HG03280 (cell line): ENCODE results near the gene GH1.
"Not testable (repeated sequence)": the region's sequence is repeated elsewhere in the genome, so short reads cannot be mapped to it uniquely, and the experiment has no call there.

Experiments used
- ATAC-seq: cut with Tn5 transposase; IDR thresholded peaks from one replicate; pipeline ENCODE4 v1.9.1; 2021; ENCODE audit warnings: mild to moderate bottlenecking, moderate library complexity; ENCODE audit not compliant: unreplicated experiment

The GH1 gene

DNA sequence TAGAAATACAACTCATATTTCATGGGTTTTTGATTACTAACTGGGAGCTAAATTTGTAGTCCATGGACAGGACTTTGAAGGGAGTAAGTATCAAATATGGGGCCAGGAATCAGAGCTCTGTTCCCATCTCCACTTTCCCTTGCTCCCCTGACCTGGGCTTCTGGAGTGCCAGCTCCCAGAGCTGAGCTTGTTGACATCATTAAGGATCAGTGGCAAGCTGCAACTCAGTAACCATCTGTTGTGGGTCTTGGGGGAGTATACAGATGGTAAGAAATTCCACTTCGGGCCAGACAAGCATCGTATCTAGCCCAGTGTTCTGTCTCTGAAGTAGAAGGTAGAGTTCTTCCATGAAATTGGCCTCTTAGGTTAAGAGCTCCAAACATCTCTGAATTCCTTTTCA, 16.7 kb downstream of the GH1 start:
- not testable (repeated sequence) for ATAC-seq

DNA sequence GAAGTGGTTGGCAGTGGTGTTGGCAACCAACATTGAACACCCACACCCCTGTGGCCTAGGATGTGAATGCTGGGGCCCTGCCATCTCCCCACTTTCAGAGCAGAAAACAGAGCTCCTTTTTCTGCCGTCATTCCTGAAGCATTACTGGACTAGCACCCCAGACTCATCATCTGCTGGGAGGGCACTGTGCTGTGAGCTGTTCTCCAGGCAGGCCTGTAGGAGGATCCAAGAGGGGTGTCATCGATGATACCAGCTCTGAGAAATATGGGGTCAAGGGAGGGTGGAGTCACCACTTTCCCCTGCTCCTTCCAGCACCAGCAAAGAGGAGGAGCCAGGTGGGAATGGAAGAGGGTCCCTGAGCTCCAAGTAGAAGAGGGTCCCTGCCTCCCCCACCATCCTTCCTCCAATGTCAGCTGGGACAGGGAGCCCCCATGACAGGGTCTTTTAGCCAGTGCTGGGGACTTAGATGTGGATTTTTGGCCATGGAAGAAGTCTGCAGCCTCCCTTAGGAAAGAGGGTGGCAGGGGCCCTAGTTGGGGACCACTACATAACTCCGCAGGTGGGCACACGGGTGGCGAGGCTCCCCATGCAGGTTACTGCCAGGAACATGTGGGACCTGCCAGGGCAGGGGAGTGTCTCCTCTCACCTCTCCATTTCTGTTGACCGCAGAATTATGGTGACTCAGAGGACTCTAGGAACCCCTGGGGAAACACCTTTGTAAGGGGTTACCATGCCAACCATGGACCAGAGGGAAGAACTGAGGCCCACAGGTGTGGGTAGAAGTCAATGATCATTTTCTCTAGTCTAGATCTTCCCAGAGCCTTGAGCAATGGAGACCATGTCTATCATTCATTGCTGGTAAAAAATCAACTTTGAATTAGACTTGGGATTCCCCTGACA, 19.5 kb downstream of the GH1 start:
- ATAC-seq = not testable (repeated sequence)

DNA sequence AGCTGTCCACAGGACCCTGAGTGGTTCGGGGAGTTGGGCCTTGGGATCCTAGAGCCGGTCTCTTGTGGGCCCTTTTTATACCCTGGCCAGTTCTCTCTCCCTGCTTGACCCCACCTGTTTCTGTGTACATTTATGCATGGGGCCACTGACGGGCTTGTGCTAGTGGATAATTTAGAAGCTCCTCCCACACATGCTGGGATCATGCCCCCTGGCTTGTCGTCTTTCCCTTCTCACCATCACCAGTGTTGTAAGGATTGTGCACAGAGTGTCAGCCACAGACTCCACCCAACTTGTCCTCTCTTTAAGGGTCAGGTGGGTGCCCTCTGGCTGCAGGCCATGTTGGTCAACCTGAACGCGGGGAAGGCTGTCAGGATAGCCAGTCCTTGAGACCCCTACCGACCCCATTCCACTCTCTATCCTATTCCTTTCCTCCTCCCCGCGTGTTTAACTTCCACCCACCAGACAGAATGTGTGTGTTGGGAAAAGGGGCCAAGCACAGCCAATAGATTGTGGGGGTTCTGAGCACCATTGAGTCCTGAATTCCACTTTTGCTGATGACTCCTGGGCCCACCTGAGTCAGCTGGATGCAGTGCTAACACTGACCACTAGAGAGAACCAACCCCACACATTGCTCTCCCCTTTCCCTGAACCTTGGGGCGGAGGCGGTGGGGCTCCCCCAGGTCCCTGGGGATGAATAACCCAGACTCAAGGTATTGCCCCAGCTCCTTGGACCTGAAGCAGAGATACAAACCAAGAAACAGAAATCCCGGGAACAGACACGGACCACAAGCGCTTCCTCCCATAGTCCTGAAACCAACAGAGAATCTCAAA, 21.9 kb downstream of the GH1 start, which contains the start of gene CSH1:
Gene CSH1 (minus strand): TSS at position 51 of the 831 bp plus-strand sequence. CDS start 63 bp downstream, outside the sequence.
- ATAC-seq = not testable (repeated sequence)

DNA sequence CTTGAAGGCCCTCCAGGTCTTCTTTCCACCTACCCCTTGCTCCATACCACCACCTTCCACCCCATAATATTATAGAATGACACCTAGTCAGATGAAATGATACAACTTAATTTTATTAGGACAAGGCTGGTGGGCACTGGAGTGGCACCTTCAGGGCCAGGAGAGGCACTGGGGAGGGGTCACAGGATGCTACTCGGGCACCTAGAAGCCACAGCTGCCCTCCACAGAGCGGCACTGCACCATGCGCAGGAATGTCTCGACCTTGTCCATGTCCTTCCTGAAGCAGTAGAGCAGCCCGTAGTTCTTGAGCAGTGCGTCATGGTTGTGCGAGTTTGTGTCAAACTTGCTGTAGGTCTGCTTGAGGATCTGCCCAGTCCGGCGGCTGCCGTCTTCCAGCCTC, 23.8 kb downstream of the GH1 start:
- ATAC-seq = not testable (repeated sequence)

DNA sequence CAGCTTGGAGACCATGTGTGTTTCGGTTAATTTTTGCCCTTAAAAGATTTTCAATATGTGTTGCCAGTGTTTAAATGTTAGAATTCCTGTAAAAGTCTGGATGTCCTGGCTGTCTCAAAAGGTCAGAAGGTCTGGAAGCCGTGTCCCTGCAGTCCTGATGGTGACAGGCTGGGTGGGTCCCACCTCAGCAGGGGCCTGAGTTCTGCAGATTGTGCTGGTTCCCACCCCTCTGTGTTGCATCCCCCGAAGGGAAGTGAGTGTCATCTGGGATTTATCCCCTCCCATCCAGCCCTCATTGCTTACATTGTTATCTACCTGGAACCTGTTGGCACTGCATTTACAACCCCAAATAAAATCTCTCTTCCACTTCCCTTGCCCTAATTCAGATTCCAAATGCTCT, 24.6 kb downstream of the GH1 start:
- not testable (repeated sequence) for ATAC-seq

DNA sequence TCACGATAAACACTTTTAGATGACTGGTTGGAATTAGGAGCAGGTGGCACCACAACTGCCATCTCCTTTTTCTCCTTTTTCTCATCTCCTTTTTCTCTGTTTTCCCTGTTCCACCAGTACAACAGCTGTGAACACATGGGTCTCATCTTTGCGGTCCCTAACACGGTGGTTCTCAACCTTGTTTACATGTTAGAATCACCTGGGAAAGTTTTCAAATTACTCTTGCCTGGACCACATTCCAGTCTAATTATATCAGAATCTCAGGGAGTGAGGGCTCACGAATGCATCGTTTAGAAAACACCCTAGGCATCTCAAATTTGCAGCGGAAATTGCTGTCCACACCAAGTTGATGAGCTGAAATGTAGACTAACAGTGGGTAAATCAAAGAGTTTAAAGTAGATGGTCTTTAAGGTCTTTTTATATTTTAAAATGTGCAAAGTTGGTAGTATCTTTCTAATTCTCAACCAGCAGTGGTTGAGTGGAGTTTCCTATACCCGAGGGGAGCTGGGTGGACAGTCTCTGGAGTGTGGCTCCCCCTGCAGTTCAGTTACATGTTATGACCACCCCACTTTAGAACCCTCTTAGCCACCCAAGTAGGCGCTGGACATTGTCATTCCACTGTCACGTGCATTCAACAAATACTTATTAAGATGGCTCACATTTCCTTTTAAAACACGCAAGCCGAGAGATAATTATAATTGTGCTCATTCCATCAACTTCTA, 26.2 kb downstream of the GH1 start:
- ATAC-seq = not testable (repeated sequence)

DNA sequence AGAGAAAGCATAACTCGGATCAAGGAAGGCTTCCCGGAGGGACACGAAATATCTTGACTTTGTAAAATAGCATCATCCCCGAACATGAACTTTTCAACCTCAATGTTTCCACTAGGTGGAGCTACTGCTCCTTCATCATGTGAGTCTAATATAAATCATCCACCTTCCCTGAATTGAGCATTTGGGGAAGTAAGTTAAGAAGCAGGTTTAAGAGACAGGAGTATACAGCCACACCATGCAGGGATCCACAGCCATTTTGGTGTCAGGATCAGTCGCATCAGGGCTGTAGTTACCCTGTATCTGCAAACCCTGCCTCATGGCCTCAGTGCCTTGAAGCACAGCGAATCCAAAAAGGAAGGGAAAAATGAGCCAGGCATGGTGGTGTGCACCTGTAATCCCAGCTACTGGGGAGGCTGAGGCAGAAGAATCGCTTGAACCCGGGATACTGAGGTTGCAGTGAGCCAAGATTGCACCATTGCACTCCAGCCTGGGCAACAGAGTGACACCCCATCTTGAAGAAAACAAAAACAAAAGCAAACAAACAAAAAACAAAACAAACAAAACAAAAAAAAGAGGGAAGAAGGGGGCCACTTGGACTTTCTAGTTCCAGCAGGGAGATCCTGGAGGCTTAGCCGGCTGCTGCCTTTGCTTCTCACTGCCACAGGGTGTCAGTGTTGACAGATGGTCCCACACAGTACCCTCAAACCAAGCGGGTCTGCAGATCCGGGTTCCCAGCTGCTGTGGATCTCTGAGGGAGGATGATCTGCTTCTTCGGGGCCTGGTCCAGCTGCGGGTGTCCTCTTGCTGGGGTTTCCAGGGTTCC, 29.4 kb downstream of the GH1 start:
- ATAC-seq = not testable (repeated sequence)

DNA sequence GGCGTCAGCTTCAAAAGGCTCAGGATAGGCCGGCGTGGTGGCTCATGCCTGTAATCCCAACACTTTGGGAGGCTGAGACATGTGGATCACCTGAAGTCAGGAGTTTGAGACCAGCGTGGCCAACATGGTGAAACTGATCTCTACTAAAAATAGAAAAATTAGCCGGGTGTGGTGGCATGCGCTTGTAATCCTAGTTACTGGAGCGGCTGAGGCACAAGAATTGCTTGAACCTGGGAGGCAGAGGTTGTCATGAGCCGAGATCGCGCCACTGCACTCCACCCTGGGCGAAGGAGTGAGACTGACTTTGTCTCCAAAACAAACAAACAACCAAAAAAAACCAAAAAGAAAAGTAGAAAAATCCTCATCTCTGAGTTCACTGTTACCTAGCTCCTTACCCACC, 33.5 kb downstream of the GH1 start:
- ATAC-seq = not testable (repeated sequence)

DNA sequence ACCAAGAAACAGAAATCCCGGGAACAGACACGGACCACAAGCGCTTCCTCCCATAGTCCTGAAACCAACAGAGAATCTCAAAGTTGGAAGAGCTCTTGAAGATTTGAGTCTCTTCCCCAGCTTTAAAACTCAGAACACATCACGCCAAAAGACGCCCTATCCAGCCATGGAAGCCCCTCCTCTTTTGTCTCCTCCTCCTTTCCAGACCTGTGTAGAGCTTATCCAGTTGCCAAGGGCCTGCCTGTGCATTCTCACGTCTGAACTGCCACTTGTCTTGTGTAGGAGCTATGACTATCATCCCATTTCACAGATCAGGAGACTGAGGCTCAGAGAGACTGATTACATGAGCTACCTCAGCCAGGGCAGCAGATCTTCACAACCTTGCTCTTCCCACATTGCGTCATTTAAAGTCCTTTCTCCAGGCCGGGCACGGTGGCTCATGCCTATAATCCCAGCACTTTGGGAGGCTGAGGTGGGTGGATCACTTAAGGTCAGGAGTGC, 36.0 kb downstream of the GH1 start:
- ATAC-seq = not testable (repeated sequence)

DNA sequence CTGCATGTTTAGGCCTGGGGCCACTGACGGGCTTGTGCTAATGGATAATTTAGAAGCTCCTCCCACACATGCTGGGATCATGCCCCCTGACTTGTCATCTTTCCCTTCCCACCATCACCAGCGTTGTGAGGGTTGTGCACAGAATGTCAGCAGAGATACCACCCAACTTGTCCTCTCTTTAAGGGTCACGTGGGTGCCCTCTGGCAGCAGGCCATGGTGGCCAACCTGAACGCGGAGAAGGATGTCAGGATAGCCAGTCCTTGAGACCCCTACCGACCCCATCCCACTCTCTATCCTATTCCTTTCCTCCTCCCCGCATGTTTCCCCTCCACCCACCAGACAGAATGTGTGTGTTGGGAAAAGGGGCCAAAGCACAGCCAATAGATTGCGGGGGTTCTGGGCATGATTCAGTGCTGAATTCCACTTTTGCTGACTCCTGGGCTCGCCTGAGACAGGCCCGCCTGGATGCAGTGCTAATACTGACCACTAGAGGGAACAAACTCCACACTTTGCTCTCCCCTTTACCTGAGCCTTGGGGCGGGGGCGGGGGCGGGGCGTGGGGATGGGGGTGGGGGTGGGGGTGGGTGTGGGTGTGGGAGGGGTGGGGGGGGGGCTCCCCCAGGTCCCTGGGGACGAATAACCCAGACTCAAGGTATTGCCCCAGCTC, 36.6 kb downstream of the GH1 start, which contains the start of gene GH2:
Gene GH2 (minus strand): TSS at position 10 of the 667 bp plus-strand sequence. CDS start 143 bp downstream, outside the sequence.
- ATAC-seq = no peak

DNA sequence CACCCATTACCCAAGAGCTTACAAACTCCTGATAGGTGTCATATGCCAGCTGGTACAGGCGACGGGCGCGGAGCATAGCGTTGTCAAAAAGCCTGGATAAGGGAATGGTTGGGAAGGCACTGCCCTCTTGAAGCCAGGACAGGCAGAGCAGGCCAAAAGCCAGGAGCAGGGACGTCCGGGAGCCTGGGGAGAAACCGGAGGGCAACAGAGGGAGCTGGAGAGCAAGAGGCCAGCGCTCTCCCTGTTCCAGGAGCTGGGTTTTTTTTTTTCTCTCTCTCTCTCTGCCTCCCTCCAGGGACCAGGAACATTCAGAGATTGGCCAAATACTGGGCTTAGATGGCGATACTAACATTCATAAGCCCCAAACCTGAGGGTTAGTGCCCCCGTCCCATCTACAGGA, 37.3 kb downstream of the GH1 start:
- not testable (repeated sequence) for ATAC-seq

DNA sequence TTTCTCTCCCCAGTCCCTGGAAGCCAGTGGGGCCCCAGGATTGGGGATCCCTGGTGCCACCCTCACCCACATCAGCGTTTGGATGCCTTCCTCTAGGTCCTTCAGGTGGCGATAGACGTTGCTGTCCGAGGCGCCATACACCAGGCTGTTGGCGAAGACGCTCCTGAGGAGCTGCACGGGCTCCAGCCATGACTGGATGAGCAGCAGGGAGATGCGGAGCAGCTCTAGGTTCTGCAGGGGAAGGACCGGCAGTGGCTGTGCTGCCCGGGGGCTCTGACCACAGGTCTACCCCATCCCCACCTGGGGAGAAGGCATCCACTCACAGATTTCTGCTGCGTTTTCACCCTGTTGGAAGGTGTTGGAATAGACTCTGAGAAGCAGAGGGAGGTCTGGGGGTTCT, 37.9 kb downstream of the GH1 start:
- ATAC-seq = no peak

DNA sequence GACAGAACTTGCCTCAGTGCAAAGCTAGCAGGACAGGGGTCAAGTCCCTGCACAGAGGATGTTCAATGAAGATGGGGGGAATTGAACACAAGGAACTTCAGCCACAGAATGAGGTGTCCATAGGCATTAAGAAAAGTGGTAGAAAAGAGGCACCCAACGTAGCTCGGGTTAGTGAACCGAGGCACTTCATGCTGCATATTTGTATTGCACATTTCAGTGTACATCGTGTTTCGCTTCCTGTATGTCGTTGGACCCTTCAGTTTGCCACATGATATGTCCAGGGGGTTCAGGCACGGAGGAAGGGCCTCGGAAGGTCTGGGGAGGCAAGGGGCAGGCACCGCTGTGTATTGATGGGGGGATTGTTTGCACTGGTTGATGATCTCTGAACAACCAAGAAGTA, 40.2 kb downstream of the GH1 start:
- not testable (repeated sequence) for ATAC-seq

DNA sequence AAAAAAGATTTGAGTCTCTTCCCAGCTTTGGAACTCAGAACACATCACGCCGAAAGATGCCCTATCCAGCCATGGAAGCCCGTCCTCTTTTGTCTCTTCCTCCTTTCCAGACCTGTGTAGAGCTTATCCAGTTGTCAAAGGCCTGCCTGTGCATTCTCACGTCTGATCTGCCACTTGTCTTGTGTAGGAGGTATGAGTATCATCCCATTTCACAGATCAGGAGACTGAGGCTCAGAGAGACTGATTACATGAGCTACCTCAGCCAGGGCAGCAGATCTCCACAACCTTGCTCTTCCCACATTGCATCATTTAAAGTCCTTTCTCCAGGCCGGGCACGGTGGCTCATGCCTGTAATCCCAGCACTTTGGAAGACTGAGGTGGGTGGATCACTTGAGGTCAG, 43.9 kb downstream of the GH1 start:
- ATAC-seq = not testable (repeated sequence)

DNA sequence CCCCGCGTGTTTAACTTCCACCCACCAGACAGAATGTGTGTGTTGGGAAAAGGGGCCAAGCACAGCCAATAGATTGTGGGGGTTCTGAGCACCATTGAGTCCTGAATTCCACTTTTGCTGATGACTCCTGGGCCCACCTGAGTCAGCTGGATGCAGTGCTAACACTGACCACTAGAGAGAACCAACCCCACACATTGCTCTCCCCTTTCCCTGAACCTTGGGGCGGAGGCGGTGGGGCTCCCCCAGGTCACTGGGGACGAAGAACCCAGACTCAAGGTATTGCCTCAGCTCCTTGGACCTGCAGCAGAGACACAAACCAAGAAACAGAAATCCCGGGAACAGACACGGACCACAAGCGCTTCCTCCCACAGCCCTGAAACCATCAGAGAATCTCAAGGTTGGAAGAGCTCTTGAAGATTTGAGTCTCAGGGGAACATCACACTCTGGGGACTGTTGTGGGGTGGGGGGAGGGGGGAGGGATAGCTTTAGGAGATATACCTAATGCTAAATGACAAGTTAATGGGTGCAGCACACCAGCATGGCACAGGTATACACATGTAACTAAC, 44.5 kb downstream of the GH1 start:
- not testable (repeated sequence) for ATAC-seq

DNA sequence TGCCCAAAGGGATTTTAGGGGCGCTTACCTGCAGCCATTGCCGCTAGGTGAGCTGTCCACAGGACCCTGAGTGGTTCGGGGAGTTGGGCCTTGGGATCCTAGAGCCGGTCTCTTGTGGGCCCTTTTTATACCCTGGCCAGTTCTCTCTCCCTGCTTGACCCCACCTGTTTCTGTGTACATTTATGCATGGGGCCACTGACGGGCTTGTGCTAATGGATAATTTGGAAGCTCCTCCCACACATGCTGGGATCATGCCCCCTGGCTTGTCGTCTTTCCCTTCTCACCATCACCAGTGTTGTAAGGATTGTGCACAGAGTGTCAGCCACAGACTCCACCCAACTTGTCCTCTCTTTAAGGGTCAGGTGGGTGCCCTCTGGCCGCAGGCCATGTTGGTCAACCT, 45.1 kb downstream of the GH1 start, which contains the start of gene CSH2:
Gene CSH2 (minus strand): TSS at position 101 of the 400 bp plus-strand sequence. CDS start 63 bp downstream, at position 38.
- ATAC-seq = not testable (repeated sequence)

DNA sequence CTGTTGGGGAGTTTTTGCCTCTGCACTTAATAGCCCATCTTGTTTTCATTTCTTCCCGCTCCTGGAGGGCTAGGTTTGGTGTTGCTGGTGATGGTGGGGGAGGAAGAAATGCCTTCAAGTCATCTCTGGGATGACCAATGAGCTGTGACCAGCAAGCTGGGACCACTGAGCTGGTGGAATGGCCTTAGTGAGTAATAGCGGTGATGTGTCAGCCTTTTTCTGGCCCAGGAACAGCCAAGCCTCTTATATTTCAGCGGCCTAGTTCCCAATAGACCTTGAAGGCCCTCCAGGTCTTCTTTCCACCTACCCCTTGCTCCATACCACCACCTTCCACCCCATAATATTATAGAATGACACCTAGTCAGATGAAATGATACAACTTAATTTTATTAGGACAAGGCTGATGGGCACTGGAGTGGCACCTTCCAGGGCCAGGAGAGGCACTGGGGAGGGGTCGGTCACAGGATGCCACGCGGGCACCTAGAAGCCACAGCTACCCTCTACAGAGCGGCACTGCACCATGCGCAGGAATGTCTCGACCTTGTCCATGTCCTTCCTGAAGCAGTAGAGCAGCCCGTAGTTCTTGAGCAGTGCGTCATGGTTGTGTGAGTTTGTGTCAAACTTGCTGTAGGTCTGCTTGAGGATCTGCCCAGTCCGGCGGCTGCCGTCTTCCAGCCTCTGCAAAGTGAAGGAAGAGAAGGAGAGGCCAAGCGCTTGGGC, 46.8 kb downstream of the GH1 start:
- ATAC-seq = not testable (repeated sequence)

DNA sequence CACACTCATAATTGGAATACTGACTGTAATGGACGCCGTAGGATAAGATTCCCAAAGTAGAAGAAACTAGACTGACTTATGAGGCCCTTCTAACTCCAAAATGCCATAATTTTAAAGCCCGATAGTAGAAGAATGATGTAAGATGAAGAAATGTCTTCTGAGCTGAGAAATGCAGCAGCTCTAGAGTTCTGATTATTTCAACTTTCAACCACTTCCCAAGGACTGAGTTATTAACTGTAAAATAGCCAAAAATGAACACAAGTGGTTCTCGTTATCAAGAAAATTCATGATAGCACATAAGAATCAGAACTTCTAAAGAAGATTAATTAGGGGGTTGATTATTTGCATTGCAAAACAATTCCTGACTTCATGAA, 48.4 kb downstream of the GH1 start:
- ATAC-seq = not testable (repeated sequence)
